CD4-positive, alpha-beta memory T cell (primary cell): Measurements from ENCODE around the gene STRADA. TPM values are rescaled to one million over a fixed set of nuclear protein-coding genes. Genes with fewer than 3 reads are reported as not detected.
A peak's percentile ranks its signal among the peaks of the same experiment; 100 is the strongest.

Source experiments
- CTCF ChIA-PET: fragments of 350-600 bp; sonication (Branson Sonifier 250); formaldehyde crosslinking; loops from one replicate; lab custom pipeline; 2021; ENCODE audit warnings: inconsistent platforms; ENCODE audit not compliant: partially characterized antibody; lab: Charles Lee
- POLR2A ChIA-PET: fragments of 350-600 bp; sonication (Branson Sonifier 250); formaldehyde crosslinking; loops from one replicate; lab custom pipeline; 2021; ENCODE audit not compliant: partially characterized antibody; lab: Charles Lee
- DNase-seq, 5 donors: peaks; one replicate each; pipeline versions ENCODE4 v3.0.0 to v3.0.0-alpha.2; 2020 to 2022; ENCODE audit warnings: mixed read lengths in 1 of 5
- H3K27ac ChIP-seq: one replicate; pipeline ENCODE4 v1.7.0; 2013; ENCODE audit warnings: low read depth, low read length
- H3K27me3 ChIP-seq: 2 replicates; pipeline ENCODE4 v1.7.0; 2013; ENCODE audit warnings: mild to moderate bottlenecking, low read length, moderate library complexity; ENCODE audit not compliant: insufficient read depth
- H3K36me3 ChIP-seq: 2 replicates; pipeline ENCODE4 v1.7.0; 2013; ENCODE audit warnings: mild to moderate bottlenecking, low read length, moderate library complexity; ENCODE audit not compliant: insufficient read depth
- H3K4me1 ChIP-seq: 2 replicates; pipeline ENCODE4 v1.7.0; 2013; ENCODE audit warnings: mild to moderate bottlenecking, low read length, moderate library complexity; ENCODE audit not compliant: insufficient read depth
- H3K4me3 ChIP-seq, 2 donors: one replicate each; pipeline ENCODE4 v1.7.0; 2013; ENCODE audit warnings: low read length in 2 of 2, mild to moderate bottlenecking in 1 of 2
- H3K9me3 ChIP-seq, 2 donors: one replicate each; pipeline ENCODE4 v1.7.0; 2013; ENCODE audit warnings: low read length in 2 of 2, control low read depth in 1 of 2; ENCODE audit not compliant: control insufficient read depth in 1 of 2
- H3K27ac Mint-ChIP-seq, 7 donors: one replicate each; pipeline ENCODE4 v1.8.0; 2020 to 2021; ENCODE audit warnings: mixed read lengths in 7 of 7, mild to moderate bottlenecking in 6 of 7, inconsistent platforms in 3 of 7, moderate library complexity in 3 of 7
- H3K27me3 Mint-ChIP-seq, 2 donors: one replicate each; pipeline ENCODE4 v1.8.0; 2020 to 2021; ENCODE audit warnings: mixed read lengths in 2 of 2
- H3K36me3 Mint-ChIP-seq, 2 donors: one replicate each; pipeline ENCODE4 v1.8.0; 2020 to 2021; ENCODE audit warnings: mixed read lengths in 2 of 2, inconsistent platforms in 1 of 2, mild to moderate bottlenecking in 1 of 2
- H3K4me1 Mint-ChIP-seq, 4 donors: one replicate each; pipeline ENCODE4 v1.8.0; 2020 to 2021; ENCODE audit warnings: mixed read lengths in 4 of 4, mild to moderate bottlenecking in 1 of 4
- H3K4me3 Mint-ChIP-seq, 8 donors: one replicate each; pipeline ENCODE4 v1.8.0; 2020 to 2021; ENCODE audit warnings: mixed read lengths in 8 of 8, mild to moderate bottlenecking in 7 of 8, moderate library complexity in 6 of 8, inconsistent platforms in 3 of 8
- H3K9me3 Mint-ChIP-seq, 8 donors: one replicate each; pipeline ENCODE4 v1.8.0; 2020 to 2021; ENCODE audit warnings: mixed read lengths in 8 of 8, mild to moderate bottlenecking in 5 of 8, inconsistent platforms in 3 of 8, moderate library complexity in 1 of 8
- intact Hi-C: fragments of 100-400 bp; cut with micrococcal nuclease; formaldehyde crosslinking; loops from one replicate; pipeline ENCODE4 v1.15.1; 2023
- polyA plus RNA-seq, 2 donors: library from polyadenylated mRNA; unstranded; fragments of 300-500 nt; fragmentation: Illumina TruSeq; gene quantifications; one replicate each; pipeline ENCODE4 v1.2.3, GENCODE V29; 2021
- total RNA-seq, 2 experiments: library from RNA; stranded (reverse); gene quantifications; one replicate each; pipeline ENCODE4 v1.2.3, GENCODE V29; 2021

STRADA gene
- total and polyA plus RNA-seq, 4 experiments from 2014 or later = 20.0 to 58.3 (median 38.5) TPM

DNA sequence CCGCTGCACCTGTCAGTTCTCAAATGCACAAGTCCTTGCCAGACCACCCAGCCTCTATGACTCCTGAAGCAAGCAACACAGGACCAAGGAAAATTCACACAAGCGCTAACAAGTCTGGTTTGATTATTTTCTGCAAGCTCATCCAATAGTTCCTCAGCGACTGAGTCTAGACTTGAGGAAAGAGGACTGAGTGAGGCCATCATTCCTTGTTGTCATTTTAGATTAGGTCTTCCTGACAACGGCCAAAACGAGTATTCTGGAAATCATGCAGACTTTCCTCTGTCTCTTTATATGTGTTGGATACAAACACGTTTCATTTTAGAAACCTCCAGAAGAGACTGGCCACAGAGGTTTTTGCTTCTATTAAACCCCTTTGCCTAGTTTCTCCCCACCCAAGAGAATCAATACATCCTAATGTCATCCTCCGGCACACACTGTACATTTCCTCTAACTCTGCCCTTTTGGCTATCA, 31.2 kb upstream of the STRADA start:
- Mint-ChIP-seq H3K4me3 (peak overlapping the region; percentile 91 to 100 (median 99)), H3K36me3 (peaks cover 7 to 38% of the 10 kb centered on the region in 2 donors), H3K27ac (peak overlapping the region; percentile 99 to 100 (median 100)), H3K27me3 (no peaks in the 10 kb centered on the region), H3K4me1 (peaks cover 32 to 77% (median 48%) of the 10 kb centered on the region in 4 donors), H3K9me3 (peaks cover 0 to 3% (median 0%) of the 10 kb centered on the region in 8 donors)
- H3K27ac ChIP-seq = peak overlapping the region; percentile 99
- peaks cover 65% of the 10 kb centered on the region for H3K4me1 ChIP-seq
- DNase-seq = peak in 3 of 5 donors; percentile 16 to 29 (median 20)
- H3K9me3 ChIP-seq = no peaks in the 10 kb centered on the region
- peak overlapping the region; percentile 87 to 97 for H3K4me3 ChIP-seq
- intact Hi-C loops = loop anchor here (1.0 to 5.0 kb wide), 8 partner anchors 32 to 734 kb away; partner anchors contain the start of genes CEP95, DDX5, FTSJ3 and ICAM2
- no peaks in the 10 kb centered on the region for H3K36me3 ChIP-seq
- H3K27me3 ChIP-seq = no peaks in the 10 kb centered on the region
- ChIA-PET POLR2A (interaction anchor here (0.8 to 6.7 kb wide), 30 partner anchors 8 to 733 kb away, joined by 3 to 178 read pairs (median 8); partner anchors contain the start of genes CEP95, CYB561, DDX5 and ICAM2), CTCF (interaction anchor here (1.1 to 2.1 kb wide), 9 partner anchors 9 to 76 kb away, joined by 3 to 11 read pairs (median 5); no protein-coding TSS in a partner anchor)

DNA sequence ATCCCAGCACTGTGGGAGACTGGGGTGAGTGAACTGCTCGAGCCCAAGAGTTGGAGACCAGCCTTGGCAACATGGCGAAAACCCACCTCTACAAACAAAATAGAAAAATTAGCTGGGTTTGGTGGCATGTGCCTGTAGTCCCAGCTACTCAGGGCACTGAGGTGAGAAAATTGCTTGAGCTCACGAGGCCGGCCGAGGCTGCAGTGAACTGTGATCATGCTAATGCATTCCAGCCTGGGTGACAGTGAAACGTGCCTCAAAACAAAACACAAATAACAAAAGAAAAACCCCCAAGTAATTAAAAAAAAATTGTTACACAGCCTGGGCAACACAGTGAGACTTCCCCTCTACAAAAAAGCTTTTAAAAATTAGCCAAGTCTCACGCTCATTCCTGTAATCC, 26.8 kb upstream of the STRADA start:
- intact Hi-C loops = no loop called here
- CTCF ChIA-PET = interaction anchor here (1.2 to 1.6 kb wide), 2 partner anchors 17 to 80 kb away, joined by 3 to 5 read pairs; no protein-coding TSS in a partner anchor
- Histone ChIP-seq H3K9me3 (no peaks in the 10 kb centered on the region), H3K36me3 (peaks cover 19% of the 10 kb centered on the region), H3K4me3 (no peak overlapping the region), H3K4me1 (peaks cover 42% of the 10 kb centered on the region), H3K27ac (no peak overlapping the region), H3K27me3 (no peaks in the 10 kb centered on the region)
- H3K27me3 Mint-ChIP-seq = no peaks in the 10 kb centered on the region
- no peaks in the 10 kb centered on the region for H3K9me3 Mint-ChIP-seq
- H3K27ac Mint-ChIP-seq = peak overlapping the region in 1 of 7 donors; percentile 29
- no peak overlapping the region for H3K4me3 Mint-ChIP-seq
- DNase-seq = no peak
- peaks cover 26 to 37% of the 10 kb centered on the region in 2 donors for H3K36me3 Mint-ChIP-seq
- POLR2A ChIA-PET = interaction anchor here (1.0 to 1.4 kb wide), 2 partner anchors 11 to 66 kb away, joined by 3 to 4 read pairs; no protein-coding TSS in a partner anchor
- H3K4me1 Mint-ChIP-seq = peaks cover 29 to 56% (median 42%) of the 10 kb centered on the region in 4 donors

DNA sequence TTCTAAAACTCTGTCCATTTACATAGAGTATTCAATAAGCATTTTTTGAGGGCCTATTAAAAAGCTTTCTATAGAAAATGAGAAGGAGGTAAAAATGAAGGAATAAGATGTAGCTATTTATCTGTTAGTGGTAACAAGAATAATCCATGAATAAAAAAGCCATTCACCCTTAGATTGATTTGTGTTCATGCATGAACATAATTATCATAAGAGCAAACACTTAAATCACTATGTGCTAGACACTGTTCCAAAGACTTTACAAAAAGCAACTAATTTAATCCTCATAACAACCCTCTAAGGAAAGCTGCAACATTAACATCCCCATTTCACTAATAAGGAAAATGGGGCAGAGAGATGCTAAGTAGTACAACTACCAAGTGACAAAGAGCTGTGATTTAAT, 25.2 kb upstream of the STRADA start:
- Mint-ChIP-seq H3K4me3 (no peak overlapping the region), H3K27me3 (no peaks in the 10 kb centered on the region), H3K27ac (peak overlapping the region in 2 of 7 donors; percentile 45 to 57), H3K9me3 (no peaks in the 10 kb centered on the region), H3K4me1 (peaks cover 24 to 41% (median 32%) of the 10 kb centered on the region in 4 donors), H3K36me3 (peaks cover 31 to 35% of the 10 kb centered on the region in 2 donors)
- peaks cover 30% of the 10 kb centered on the region for H3K4me1 ChIP-seq
- H3K27me3 ChIP-seq = no peaks in the 10 kb centered on the region
- ChIA-PET POLR2A (interaction anchor here (0.9 to 1.7 kb wide), 7 partner anchors 25 to 80 kb away, joined by 3 to 6 read pairs (median 3); partner anchors contain the start of genes LIMD2 and STRADA), CTCF (no interaction called here)
- no peak overlapping the region for H3K27ac ChIP-seq
- H3K9me3 ChIP-seq = no peaks in the 10 kb centered on the region
- H3K4me3 ChIP-seq = no peak overlapping the region
- intact Hi-C loops = loop anchor here (2.0 kb wide), 1 partner anchor 14 kb away; no protein-coding TSS in a partner anchor
- H3K36me3 ChIP-seq = peaks cover 31% of the 10 kb centered on the region
- no peak for DNase-seq

DNA sequence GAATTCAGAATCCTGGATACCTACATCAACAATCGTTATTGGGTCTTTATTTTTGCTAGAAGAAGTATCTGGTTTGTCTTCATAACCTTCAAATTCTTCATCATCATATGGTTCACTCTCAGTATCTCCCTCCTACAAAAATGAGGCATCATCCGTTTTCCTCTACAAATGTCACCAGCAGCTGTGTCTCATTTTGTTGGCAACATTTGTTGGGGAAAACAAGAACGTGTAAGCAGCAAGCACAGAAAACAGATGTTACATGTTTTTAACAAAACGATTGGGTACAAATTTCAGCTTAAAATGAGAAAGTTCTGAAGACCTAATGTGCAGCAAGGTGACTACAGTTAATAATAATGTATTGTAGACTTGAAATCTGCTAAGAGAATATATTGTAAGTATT, 23.1 kb upstream of the STRADA start:
- Mint-ChIP-seq H3K4me1 (peaks cover 17 to 28% (median 22%) of the 10 kb centered on the region in 4 donors), H3K27ac (no peak overlapping the region), H3K36me3 (peaks cover 34 to 49% of the 10 kb centered on the region in 2 donors), H3K27me3 (no peaks in the 10 kb centered on the region), H3K4me3 (no peak overlapping the region), H3K9me3 (no peaks in the 10 kb centered on the region)
- intact Hi-C loops = no loop called here
- no peak for DNase-seq
- no peaks in the 10 kb centered on the region for H3K9me3 ChIP-seq
- peaks cover 15% of the 10 kb centered on the region for H3K4me1 ChIP-seq
- no peak overlapping the region for H3K4me3 ChIP-seq
- H3K36me3 ChIP-seq = peaks cover 44% of the 10 kb centered on the region
- H3K27ac ChIP-seq = no peak overlapping the region
- CTCF ChIA-PET = interaction anchor here (0.7 to 1.8 kb wide), 4 partner anchors 53 to 655 kb away, joined by 3 to 5 read pairs (median 4); no protein-coding TSS in a partner anchor
- no peaks in the 10 kb centered on the region for H3K27me3 ChIP-seq
- POLR2A ChIA-PET = interaction anchor here (0.5 to 1.8 kb wide), 3 partner anchors 9 to 69 kb away, joined by 3 to 9 read pairs (median 3); partner anchors contain the start of genes CCDC47 and DDX42

DNA sequence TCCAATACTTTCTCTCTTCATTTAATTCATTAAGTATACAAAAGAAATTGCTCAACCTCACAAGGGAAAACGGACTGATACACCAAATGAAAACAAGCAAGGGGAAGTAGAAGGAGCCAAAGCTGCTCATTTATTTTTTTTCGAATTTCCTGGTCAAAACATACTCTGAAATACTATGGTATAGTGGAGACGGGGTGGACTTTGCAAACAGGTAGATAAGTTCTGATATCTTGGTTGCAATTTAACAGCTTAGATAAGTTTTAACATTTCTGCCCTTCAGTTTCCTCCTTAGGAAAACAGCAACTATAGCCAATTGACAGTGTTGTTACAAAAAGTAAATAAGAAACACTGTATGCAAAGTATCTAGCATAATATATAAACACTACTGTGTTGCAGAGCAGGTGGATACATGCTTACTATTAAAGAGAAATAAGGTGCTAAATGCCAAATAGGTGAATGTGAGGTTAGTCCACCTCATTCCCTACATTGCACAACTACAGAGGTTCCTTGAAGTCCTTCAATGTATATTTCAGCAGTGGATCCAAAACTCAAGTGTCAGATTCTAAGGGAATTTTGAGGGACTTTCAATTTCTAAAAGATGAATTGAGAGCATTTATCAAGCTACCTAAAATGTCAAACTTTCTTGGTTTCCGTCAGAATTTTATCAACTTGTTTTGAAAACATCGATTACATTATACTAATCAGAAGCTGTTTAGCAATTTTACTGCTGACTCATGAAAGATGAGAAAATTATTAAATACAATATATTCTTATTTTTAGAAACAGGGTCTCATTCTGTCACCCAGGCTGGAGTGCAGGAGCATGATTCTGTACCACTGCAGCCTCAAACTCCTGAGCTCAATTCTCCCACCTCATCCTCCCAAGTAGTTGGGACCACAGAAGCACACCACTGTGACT, 20.8 kb upstream of the STRADA start:
- Mint-ChIP-seq H3K4me3 (no peak overlapping the region), H3K27ac (peak overlapping the region in 3 of 7 donors; percentile 26 to 72 (median 40)), H3K27me3 (no peaks in the 10 kb centered on the region), H3K9me3 (no peaks in the 10 kb centered on the region), H3K36me3 (peaks cover 43 to 62% of the 10 kb centered on the region in 2 donors), H3K4me1 (peaks cover 13 to 21% (median 15%) of the 10 kb centered on the region in 4 donors)
- ChIA-PET CTCF (interaction anchor here (0.6 to 1.8 kb wide), 3 partner anchors 21 to 52 kb away, joined by 3 read pairs; no protein-coding TSS in a partner anchor), POLR2A (interaction anchor here (0.6 to 2.0 kb wide), 6 partner anchors 11 to 67 kb away, joined by 3 to 8 read pairs (median 5); partner anchors contain the start of genes CCDC47 and DDX42)
- intact Hi-C loops = no loop called here
- peaks cover 53% of the 10 kb centered on the region for H3K36me3 ChIP-seq
- no peaks in the 10 kb centered on the region for H3K27me3 ChIP-seq
- H3K4me3 ChIP-seq = no peak overlapping the region
- no peak for DNase-seq
- peaks cover 6% of the 10 kb centered on the region for H3K4me1 ChIP-seq
- H3K9me3 ChIP-seq = no peaks in the 10 kb centered on the region
- no peak overlapping the region for H3K27ac ChIP-seq

DNA sequence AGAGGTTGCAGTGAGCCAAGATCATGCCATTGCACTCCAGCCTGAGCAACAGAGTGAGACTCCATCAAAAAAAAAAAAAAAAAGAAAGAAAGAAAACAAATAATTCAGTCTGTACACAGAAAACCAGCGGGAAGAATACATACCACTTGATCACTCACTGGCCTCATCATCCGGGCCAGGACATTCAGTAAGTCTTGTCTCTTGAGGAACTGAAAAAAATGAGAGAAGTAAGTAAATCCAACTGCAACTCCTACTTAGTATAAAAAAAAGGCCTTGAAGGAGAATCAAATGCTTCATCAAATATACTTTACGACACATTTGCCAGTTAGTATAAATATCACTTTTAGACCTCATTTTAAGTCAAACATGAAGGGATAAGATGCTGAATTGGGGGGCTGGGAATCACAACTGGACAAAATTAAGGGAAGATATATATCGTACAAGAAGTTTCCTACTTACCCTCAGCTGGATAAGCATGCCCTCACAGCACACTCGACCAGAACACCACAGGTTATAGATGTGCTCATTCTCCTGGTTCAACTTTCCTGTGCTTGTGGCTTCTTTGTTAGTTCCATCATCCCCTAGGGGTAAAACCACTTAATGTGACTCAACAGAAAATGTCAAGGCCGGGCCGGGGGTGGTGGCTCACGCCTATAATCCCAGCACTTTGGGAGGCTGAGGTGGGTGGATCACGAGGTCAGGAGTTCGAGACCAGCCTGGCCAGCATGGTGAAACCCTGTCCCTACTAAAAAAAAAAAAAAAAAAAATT, 19.4 kb upstream of the STRADA start:
- H3K27ac Mint-ChIP-seq = peak overlapping the region in 4 of 7 donors; percentile 19 to 47 (median 36)
- ChIA-PET POLR2A (interaction anchor here (1.2 to 1.5 kb wide), 2 partner anchors 13 to 19 kb away, joined by 5 to 8 read pairs; partner anchors contain the start of gene CCDC47), CTCF (interaction anchor here (1.8 kb wide), 1 partner anchor 50 kb away, joined by 3 read pairs; no protein-coding TSS in a partner anchor)
- peaks cover 61% of the 10 kb centered on the region for H3K36me3 ChIP-seq
- peaks cover 3 to 7% (median 5%) of the 10 kb centered on the region in 4 donors for H3K4me1 Mint-ChIP-seq
- no peaks in the 10 kb centered on the region for H3K9me3 ChIP-seq
- H3K9me3 Mint-ChIP-seq = no peaks in the 10 kb centered on the region
- no peak overlapping the region for H3K4me3 ChIP-seq
- H3K27ac ChIP-seq = no peak overlapping the region
- H3K4me1 ChIP-seq = no peaks in the 10 kb centered on the region
- H3K27me3 Mint-ChIP-seq = no peaks in the 10 kb centered on the region
- intact Hi-C loops = no loop called here
- no peak for DNase-seq
- no peaks in the 10 kb centered on the region for H3K27me3 ChIP-seq
- peaks cover 39 to 68% of the 10 kb centered on the region in 2 donors for H3K36me3 Mint-ChIP-seq
- no peak overlapping the region for H3K4me3 Mint-ChIP-seq
